ACHN (cell line): ENCODE results near the gene FAM151B.
"Not testable (repeated sequence)": the region's sequence is repeated elsewhere in the genome, so short reads cannot be mapped to it uniquely, and the experiment has no call there.

Experiments
- DNase-seq: peaks from one replicate; pipeline ENCODE4 v3.0.0-alpha.2; 2015
- in situ Hi-C: cut with HindIII; loops from 2 replicates; pipeline ENCODE4 v1.10.0; 2017; ENCODE audit warnings: low sequenced_read_pairs, low pct_ligation_motif_present, low pct_unique_long_range_greater_than_20kb

Gene FAM151B

GRCh38 chr5:80573062-80573461 lies 85.2 kb downstream of the FAM151B start:
- in situ Hi-C loops: no loop called here
- DNase-seq: no peak

DNA sequence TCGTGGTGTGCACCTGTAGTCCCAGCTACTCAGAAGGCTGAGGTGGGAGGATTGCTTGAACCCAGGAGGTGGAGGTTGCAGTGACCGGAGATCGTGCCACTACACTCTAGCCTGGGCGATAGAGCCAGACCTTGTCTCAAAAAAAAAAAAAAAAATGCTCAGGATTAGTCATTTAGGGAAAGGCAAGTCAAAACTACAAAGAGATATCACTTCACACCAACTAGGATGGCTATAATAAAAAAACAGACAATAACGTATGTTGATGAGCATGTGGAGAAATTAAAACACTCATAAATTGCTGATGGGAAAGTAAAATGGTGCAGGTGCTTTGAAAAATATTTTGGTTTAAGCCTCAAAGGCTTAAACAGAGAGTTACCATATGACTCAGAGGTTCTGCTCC lies 88.5 kb downstream of the FAM151B start:
- DNase-seq: no peak
- in situ Hi-C loops: no loop called here

- no peak for DNase-seq
- in situ Hi-C loops: no loop called here
These were observed 89.8 kb downstream of the FAM151B start for GRCh38 chr5:80577707-80578106.

DNA sequence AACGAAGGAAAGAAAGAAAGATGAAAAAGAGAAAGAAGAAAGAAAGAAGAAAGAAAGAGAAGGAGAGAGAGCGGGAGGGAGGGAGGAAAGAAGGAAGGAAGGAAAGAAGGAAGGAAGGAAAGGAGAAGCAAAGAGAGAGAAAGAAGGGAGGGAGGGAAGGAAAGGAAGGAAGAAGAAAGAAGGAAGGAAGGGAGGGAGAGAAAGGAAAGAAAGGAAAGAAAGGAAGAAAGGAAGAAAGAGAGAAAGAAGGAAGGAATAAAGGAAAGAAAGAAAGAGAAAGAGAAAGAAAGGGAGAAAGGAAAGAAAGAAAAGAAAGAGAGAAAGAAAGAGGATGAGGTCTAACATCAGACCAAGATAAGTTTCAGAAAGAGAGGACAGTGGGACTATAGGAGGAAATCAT lies 91.2 kb downstream of the FAM151B start:
- DNase-seq: no peak
- in situ Hi-C loops: no loop called here

- DNase-seq, in situ Hi-C loops: not testable (repeated sequence)
These were observed 92.4 kb downstream of the FAM151B start for GRCh38 chr5:80580291-80580690.

DNA sequence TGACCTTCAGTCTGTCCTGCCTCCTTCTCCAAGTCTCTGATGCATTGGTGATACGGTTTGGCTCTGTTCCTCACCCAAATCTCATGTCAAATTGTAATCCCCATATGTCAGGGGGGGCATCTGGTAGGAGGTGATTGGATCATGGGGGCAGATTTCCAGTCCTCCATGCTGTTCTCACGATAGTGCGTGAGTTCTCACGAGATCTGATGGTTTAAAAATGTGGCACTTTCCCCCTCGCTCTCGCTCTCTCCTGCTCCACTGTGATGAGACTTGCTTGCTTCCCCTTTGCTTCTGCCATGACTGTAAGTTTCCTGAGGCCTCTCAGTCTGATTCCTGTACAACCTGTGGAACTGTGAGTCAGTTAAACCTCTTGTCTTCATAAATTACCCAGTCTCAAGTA lies 96.9 kb downstream of the FAM151B start:
- no peak for DNase-seq
- in situ Hi-C loops: no loop called here

DNA sequence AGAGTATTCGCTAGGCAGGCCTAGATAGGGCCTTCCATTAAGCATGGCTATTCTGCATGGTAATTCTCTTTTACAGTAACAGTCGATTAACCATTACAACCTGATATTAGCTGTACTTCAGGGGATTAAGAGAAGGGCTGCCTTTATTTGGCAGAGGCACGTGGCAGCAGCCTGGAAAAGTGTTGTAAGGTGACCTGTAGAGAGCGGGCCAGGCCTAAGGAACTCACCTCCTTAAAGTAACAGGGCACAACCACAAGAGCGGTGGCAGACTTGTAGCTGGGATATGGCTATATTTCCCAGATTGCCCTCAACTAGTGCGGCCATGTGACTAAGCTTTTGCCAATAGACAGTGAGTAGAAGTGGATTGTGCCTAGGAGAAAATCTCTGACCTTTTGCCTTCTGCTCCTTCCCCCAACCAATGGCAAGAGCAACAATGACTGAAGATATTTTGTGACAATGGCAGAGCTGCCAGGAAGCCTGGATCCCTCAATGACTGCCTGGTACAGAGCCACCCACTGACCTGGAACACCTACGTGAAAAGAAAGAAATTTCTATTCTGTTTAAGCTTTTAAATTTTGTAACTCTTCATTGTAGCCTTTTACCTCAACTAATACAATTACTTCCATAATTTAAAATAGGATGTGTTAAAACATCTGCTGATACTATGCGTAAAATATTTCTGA lies 101.1 kb downstream of the FAM151B start:
- in situ Hi-C loops: no loop called here
- DNase-seq: no peak

DNA sequence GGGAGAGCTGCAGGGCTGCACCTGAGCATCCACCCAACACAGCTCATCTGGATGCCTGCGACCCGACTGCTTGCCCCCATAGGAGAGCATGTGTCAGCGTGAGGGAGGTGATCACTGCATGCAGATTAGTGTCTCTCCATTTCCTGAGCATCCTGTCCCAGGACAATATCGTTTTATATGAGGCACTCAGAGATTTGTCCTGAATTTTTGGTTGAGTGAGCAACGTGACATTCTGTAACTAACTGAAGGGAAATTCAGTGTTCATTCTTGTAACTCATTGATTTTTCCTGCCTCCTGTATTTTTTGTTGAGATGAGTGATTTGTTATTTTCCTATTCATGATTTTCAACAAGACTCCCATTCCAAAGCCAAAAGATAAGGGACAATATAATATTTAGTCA lies 102.9 kb downstream of the FAM151B start:
- in situ Hi-C loops: no loop called here
- DNase-seq: peak; percentile 33

- peak; percentile 91 for DNase-seq
- in situ Hi-C loops: no loop called here
These were observed 103.5 kb downstream of the FAM151B start for GRCh38 chr5:80591352-80591751.

GRCh38 chr5:80592105-80592504 lies 104.2 kb downstream of the FAM151B start:
- no peak for DNase-seq
- in situ Hi-C loops: no loop called here
